Stimulated activated CD4-positive, alpha-beta T cell treated with anti-CD3 and anti-CD28 coated beads, Interleukin-4, amount 100 ng/mL, for 24 hours (primary cell): ENCODE results near the gene MIR17HG.

Source experiments
- DNase-seq: peaks from one replicate; pipeline ENCODE4 v3.0.0-alpha.2; 2020

The MIR17HG gene

DNA sequence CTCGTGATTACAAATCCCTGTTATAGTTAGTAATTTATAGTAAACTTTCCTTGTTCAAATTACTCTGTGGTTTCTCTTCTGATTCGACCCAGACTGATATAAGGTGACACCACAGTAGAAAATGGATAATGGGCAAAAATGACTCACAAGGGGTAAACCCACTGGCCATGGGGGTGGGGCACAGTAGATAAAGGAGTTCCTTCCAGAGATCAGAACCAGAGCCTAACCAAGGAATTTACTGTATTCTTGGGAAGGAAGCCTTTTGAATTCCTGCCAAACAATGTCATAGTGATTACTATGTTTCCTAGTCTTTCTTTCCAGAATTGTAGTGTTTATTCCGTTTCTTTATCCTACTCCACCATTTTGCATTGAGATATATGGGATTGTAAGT is 21.9 kb downstream of the MIR17HG start:
- DNase-seq = peak; percentile 42

- no peak for DNase-seq
Observed at GRCh38 chr13:91370501-91370900, 23.0 kb downstream of the MIR17HG start.

- no peak for DNase-seq
Observed at GRCh38 chr13:91372911-91373310, 25.4 kb downstream of the MIR17HG start.

DNA sequence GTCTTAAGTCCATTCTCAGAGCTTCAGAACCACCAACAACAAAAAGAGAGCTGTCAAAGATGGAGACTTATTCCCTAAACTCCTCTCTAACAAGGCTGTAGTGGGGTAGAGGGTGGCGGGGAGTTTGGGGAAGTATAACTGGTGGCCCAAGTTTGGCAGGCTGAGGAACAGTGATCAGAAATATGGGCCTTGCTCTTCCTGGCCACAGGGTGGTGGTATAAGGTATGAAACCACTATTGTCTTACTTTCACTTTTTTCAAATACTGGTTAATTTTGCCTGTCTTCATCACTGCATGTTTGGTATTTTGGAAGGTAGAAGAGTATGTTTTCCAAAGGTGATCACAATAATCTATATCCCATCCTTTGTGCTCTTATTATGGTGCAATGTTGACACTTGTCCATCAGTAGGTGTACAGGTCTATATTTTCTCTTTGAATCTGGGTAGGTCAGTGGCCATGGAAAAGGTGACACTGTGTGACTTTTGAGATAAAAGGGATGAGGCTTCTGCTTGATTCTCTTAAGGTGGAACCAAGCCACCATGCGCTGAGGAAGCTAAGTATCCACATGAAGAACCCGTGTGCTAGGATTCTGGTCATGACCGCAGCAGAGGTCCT is 27.7 kb downstream of the MIR17HG start:
- no peak for DNase-seq

GRCh38 chr13:91381371-91381770 is 33.9 kb downstream of the MIR17HG start:
- no peak for DNase-seq

DNA sequence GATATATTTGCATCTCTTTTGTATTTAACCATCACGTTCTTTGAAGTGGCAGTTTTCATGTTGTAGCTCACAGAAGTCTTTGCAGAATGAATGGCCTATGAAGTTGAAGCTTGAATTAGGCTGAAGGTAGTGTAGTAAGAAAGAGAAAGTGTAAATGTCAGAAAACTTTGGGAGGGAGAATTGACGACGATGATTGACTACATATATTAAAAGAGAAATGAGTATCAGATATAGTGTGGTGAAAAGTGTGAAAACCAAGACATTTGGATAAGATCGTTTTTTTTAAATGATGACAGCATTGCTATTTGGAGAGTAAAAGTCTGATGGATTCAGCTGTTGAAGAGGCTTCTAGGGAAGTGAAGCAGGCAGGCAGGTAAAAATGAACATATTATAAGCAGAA is 36.3 kb downstream of the MIR17HG start:
- no peak for DNase-seq

GRCh38 chr13:91384896-91385295 is 37.4 kb downstream of the MIR17HG start:
- DNase-seq = no peak

GRCh38 chr13:91389186-91389585 is 41.7 kb downstream of the MIR17HG start:
- DNase-seq = no peak

- DNase-seq = no peak
Observed at GRCh38 chr13:91397595-91397994, 50.1 kb downstream of the MIR17HG start.

- peak; percentile 81 for DNase-seq
Observed at GRCh38 chr13:91398413-91399188, 51.1 kb downstream of the MIR17HG start, which contains the start of gene GPC5. Gene GPC5, plus strand, starts transcription at chr13:91398621.

GRCh38 chr13:91399189-91400062 is 51.9 kb downstream of the MIR17HG start:
- DNase-seq = no peak

GRCh38 chr13:91400063-91400399 is 52.5 kb downstream of the MIR17HG start:
- no peak for DNase-seq

- no peak for DNase-seq
Observed at GRCh38 chr13:91400671-91401070, 53.2 kb downstream of the MIR17HG start.

DNA sequence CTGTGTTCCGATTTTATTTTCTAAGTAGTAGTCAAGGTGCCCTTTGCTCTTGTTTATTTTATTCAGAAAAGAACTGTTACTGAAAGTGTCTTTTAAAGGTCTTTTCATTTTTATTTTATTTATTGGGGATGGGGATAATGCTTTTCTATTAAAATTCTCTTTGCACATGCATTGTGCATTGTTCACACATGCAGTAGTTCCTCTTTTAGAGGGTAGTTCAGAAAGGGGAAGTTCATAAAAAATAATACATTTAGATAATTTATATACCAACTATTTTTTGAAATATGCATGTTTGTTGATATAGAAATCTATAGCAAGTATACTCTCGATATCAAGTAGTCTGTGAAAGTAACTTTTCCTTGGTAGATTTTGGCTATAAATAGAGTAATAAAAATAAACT is 54.4 kb downstream of the MIR17HG start:
- no peak for DNase-seq
